Keratinocyte (primary cell): ENCODE measurements around the gene CCDC9B. TPM values are rescaled to one million over a fixed set of nuclear protein-coding genes. Genes with fewer than 3 reads are reported as not detected.

Source experiments
- DNase-seq: peaks from one replicate; pipeline ENCODE4 v3.0.0-alpha.2; 2011; ENCODE audit warnings: low read depth, missing footprints, low spot score
- FAIRE-seq: peaks from 2 replicates; lab custom pipeline; 2011; peaks lifted over from hg19 to GRCh38; lab: Jason Lieb, UNC
- H2AFZ ChIP-seq: 2 replicates; pipeline ENCODE4 v1.6.0; 2012; ENCODE audit warnings: low read length, control low read depth, inconsistent platforms; ENCODE audit not compliant: control insufficient read depth
- H3K27ac ChIP-seq: 2 replicates; pipeline ENCODE4 v1.5.1; 2011; ENCODE audit warnings: low read length; ENCODE audit not compliant: control insufficient read depth, insufficient read depth
- H3K27me3 ChIP-seq: 3 replicates; pipeline ENCODE4 v1.6.0; 2011; ENCODE audit warnings: low read length; ENCODE audit not compliant: control insufficient read depth, insufficient read depth; ENCODE audit errors: extremely low read depth
- H3K36me3 ChIP-seq, 2 experiments: 2 replicates in 1 of 2; 3 replicates in 1 of 2; pipeline ENCODE4 v1.5.1; 2011; ENCODE audit warnings: low read length in 2 of 2, mild to moderate bottlenecking in 1 of 2; ENCODE audit not compliant: control insufficient read depth in 2 of 2, insufficient read depth in 2 of 2; ENCODE audit errors: extremely low read depth in 1 of 2
- H3K4me1 ChIP-seq: 3 replicates; pipeline ENCODE4 v1.5.1; 2011; ENCODE audit warnings: low read length; ENCODE audit not compliant: control insufficient read depth, insufficient read depth; ENCODE audit errors: extremely low read depth
- H3K4me2 ChIP-seq: 3 replicates; pipeline ENCODE4 v1.6.0; 2011; ENCODE audit warnings: low read depth, low read length; ENCODE audit not compliant: control insufficient read depth, insufficient read depth; ENCODE audit errors: extremely low read depth
- H3K4me3 ChIP-seq, 3 experiments: fragments of 200-600 bp in 1 of 3; sonication (generic) in 1 of 3; 2 replicates in 2 of 3; 3 replicates in 1 of 3; pipeline ENCODE4 v1.5.1; 2011 to 2016; ENCODE audit warnings: low read length in 3 of 3, mild to moderate bottlenecking in 3 of 3, control low read depth in 2 of 3, inconsistent platforms in 1 of 3, low read depth in 1 of 3, mixed read lengths in 1 of 3, mixed run types in 1 of 3, moderate library complexity in 1 of 3; ENCODE audit not compliant: control insufficient read depth in 2 of 3, insufficient read depth in 2 of 3; ENCODE audit errors: extremely low read depth in 1 of 3
- H3K79me2 ChIP-seq: 2 replicates; pipeline ENCODE4 v1.6.0; 2012; ENCODE audit warnings: low read length; ENCODE audit not compliant: control insufficient read depth, insufficient read depth
- H3K9ac ChIP-seq: 3 replicates; pipeline ENCODE4 v1.6.0; 2011; ENCODE audit warnings: low read length; ENCODE audit not compliant: control insufficient read depth, insufficient read depth; ENCODE audit errors: extremely low read depth
- H3K9me1 ChIP-seq: 3 replicates; pipeline ENCODE4 v1.6.0; 2011; ENCODE audit warnings: low read length; ENCODE audit not compliant: control insufficient read depth, insufficient read depth; ENCODE audit errors: extremely low read depth
- H3K9me3 ChIP-seq: 2 replicates; pipeline ENCODE4 v1.5.1; 2012; ENCODE audit warnings: low read depth, low read length; ENCODE audit not compliant: control insufficient read depth
- H4K20me1 ChIP-seq: 3 replicates; pipeline ENCODE4 v1.6.0; 2011; ENCODE audit warnings: low read length; ENCODE audit not compliant: control insufficient read depth, insufficient read depth; ENCODE audit errors: extremely low read depth
- EZH2 ChIP-seq: IDR thresholded peaks from one replicate; pipeline ENCODE4 v1.6.1; 2012; ENCODE audit warnings: inconsistent platforms, mild to moderate bottlenecking, low read length, moderate library complexity
- dilution Hi-C: fragments of 300-500 bp; cut with MboI; formaldehyde crosslinking; loops from one replicate; pipeline ENCODE4 v1.7.0; 2020; ENCODE audit warnings: low sequenced_read_pairs; ENCODE audit not compliant: extremely low pct_ligation_motif_present
- polyA plus RNA-seq, 5 experiments: library from polyadenylated mRNA; depleted of rRNA in 3 of 5; stranded (reverse) in 3 of 5; stranded (forward) in 1 of 5; unstranded in 1 of 5; fragments of >200 nt; gene quantifications; 1 replicate in 1 of 5; 2 replicates in 3 of 5; 3 replicates in 1 of 5; pipeline versions ENCODE4 v1.2.1 to v1.2.3, GENCODE V29; 2011 to 2012; ENCODE audit warnings: missing spikeins in 2 of 5, low read depth in 1 of 5, low replicate concordance in 1 of 5
- TF ChIP-seq, protein P1 (sequence below), 3 experiments: IDR thresholded peaks in 1 of 3; conservative IDR thresholded peaks in 1 of 3; optimal IDR thresholded peaks in 1 of 3; 2 replicates in 2 of 3; 3 replicates in 1 of 3; pipeline versions ENCODE3 to v1.5.1; 2011; ENCODE audit warnings: low read length in 3 of 3, mild to moderate bottlenecking in 3 of 3, moderate library complexity in 2 of 3, control low read depth in 1 of 3, inconsistent platforms in 1 of 3; ENCODE audit not compliant: insufficient read depth in 2 of 3; ENCODE audit errors: extremely low read depth in 1 of 3

Gene CCDC9B
- polyA plus RNA-seq, 1 donor (not counting 4 experiments of a cell fraction or from before 2014, with no cell fraction given) = 9.6 TPM

DNA sequence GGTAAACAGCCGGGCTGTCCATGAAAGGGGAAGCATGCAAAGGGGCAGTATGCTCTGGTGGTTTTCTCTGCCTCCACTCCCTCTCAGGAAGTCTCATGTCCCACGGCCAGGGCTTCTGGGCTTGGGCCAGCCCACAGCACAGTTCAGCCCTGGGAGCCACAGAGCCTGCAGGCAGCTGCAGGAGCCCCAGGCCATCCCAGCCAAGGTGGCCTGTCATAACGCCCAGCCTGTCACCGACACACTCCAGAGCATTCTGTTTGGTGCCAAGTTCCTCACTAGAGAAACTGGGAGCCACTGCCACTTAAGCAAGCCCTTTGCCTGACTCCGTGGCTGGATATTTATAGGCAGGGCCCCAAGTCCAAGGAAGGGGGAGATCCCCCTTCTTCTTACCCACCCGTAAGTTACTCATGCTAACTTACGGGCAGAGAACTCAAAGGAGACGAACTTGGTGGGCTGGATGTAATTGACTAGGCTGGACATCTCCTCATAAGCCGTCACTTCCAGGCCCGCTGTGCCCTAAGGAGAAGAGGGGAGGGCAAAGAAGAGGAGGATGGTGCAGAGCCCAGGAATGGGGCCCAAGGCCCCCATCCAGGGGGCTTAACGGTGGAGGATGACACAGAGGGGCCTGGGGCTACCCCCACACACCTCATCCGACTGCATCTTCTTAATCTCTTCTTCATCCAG is 44.7 kb downstream of the CCDC9B start:
- Histone ChIP-seq H4K20me1 (no peaks in the 10 kb centered on the region), H3K4me1 (no peaks in the 10 kb centered on the region), H3K4me2 (no peak overlapping the region), H2AFZ (no peak overlapping the region), H3K4me3 (no peak overlapping the region), H3K27ac (no peak overlapping the region), H3K79me2 (no peaks in the 10 kb centered on the region), H3K9me3 (no peaks in the 10 kb centered on the region), H3K36me3 (no peaks in the 10 kb centered on the region), H3K9me1 (no peaks in the 10 kb centered on the region), H3K27me3 (peaks cover 37% of the 10 kb centered on the region), H3K9ac (no peak overlapping the region)
- no peak for TF ChIP-seq EZH2
- TF ChIP-seq, protein P1, sequence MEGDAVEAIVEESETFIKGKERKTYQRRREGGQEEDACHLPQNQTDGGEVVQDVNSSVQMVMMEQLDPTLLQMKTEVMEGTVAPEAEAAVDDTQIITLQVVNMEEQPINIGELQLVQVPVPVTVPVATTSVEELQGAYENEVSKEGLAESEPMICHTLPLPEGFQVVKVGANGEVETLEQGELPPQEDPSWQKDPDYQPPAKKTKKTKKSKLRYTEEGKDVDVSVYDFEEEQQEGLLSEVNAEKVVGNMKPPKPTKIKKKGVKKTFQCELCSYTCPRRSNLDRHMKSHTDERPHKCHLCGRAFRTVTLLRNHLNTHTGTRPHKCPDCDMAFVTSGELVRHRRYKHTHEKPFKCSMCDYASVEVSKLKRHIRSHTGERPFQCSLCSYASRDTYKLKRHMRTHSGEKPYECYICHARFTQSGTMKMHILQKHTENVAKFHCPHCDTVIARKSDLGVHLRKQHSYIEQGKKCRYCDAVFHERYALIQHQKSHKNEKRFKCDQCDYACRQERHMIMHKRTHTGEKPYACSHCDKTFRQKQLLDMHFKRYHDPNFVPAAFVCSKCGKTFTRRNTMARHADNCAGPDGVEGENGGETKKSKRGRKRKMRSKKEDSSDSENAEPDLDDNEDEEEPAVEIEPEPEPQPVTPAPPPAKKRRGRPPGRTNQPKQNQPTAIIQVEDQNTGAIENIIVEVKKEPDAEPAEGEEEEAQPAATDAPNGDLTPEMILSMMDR (optimal IDR thresholded peaks at IDR 0.05 in 1 of 3, IDR thresholded peaks at IDR 0.05 in 1 of 3, conservative IDR thresholded peaks at IDR 0.05 in 1 of 3; ENCODE audit: extremely low read depth in 1 of 3, insufficient read depth in 2 of 3, low read length in 3 of 3) = no peak
- FAIRE-seq = no peak
- dilution Hi-C loops = no loop called here
- no peak for DNase-seq

DNA sequence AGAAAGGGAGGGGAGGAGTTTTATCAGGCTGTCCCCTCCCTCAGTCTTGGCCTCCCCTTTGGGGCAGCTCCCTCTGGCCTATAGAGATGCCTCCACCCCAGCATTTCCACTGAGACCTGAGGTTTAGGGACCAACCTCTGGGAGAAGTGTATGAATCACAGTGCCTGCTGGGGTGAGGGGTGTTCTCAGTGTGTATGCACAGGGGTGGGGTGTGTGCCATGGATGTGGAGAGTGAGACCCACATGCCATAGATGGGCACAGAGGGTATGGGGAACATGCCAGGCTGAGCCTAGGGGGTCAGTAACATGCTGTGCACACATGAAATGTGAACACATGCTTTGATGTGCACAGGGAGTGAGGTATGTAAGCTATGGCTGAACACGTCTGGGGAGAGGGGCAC is 45.4 kb downstream of the CCDC9B start:
- Histone ChIP-seq H3K4me3 (no peak overlapping the region), H4K20me1 (no peaks in the 10 kb centered on the region), H3K9ac (no peak overlapping the region), H3K4me1 (no peaks in the 10 kb centered on the region), H3K27ac (no peak overlapping the region), H3K9me3 (no peaks in the 10 kb centered on the region), H3K79me2 (no peaks in the 10 kb centered on the region), H3K4me2 (no peak overlapping the region), H3K27me3 (peaks cover 40% of the 10 kb centered on the region), H3K9me1 (no peaks in the 10 kb centered on the region), H2AFZ (no peak overlapping the region), H3K36me3 (no peaks in the 10 kb centered on the region)
- dilution Hi-C loops = no loop called here
- no peak for DNase-seq
- no peak for TF ChIP-seq EZH2
- TF ChIP-seq, protein P1 (optimal IDR thresholded peaks at IDR 0.05 in 1 of 3, IDR thresholded peaks at IDR 0.05 in 1 of 3, conservative IDR thresholded peaks at IDR 0.05 in 1 of 3; ENCODE audit: extremely low read depth in 1 of 3, insufficient read depth in 2 of 3, low read length in 3 of 3) = no peak
- no peak for FAIRE-seq
